Esophagus muscularis mucosa (tissue), 4 donors: ENCODE data around the gene CD300LF. TPM values are rescaled to one million over a fixed set of nuclear protein-coding genes. Genes with fewer than 3 reads are reported as not detected.

Experiments
- DNase-seq: peaks from one replicate; pipeline ENCODE4 v3.0.0-alpha.2; 2017; ENCODE audit errors: extremely low spot score
- H3K27ac ChIP-seq, 4 donors: fragments of 200-600 bp; sonication (generic); replicated peaks in 1 of 4; 1 replicate in 3 of 4; 2 replicates in 1 of 4; pipeline ENCODE4 v1.5.1; 2016 to 2019; ENCODE audit warnings: mild to moderate bottlenecking in 1 of 4
- H3K27me3 ChIP-seq, 4 donors: fragments of 200-600 bp; sonication (generic); one replicate each; pipeline versions ENCODE4 v1.5.1 to v1.6.0; 2016 to 2019
- H3K36me3 ChIP-seq, 4 donors: fragments of 200-600 bp; sonication (generic); one replicate each; pipeline ENCODE4 v1.5.1; 2016 to 2019
- H3K4me1 ChIP-seq, 4 donors: fragments of 200-600 bp; sonication (generic); one replicate each; pipeline ENCODE4 v1.5.1; 2016 to 2019
- H3K4me3 ChIP-seq, 4 donors: fragments of 200-600 bp; sonication (generic); 1 replicate in 2 of 4; 2 replicates in 2 of 4; pipeline ENCODE4 v1.5.1; 2016 to 2019; ENCODE audit warnings: mild to moderate bottlenecking in 4 of 4, moderate library complexity in 1 of 4
- H3K9me3 ChIP-seq, 4 donors: fragments of 200-600 bp; sonication (generic); 1 replicate in 3 of 4; 2 replicates in 1 of 4; pipeline ENCODE4 v1.5.1; 2016 to 2019
- CTCF ChIP-seq, 3 experiments: fragments of 200-600 bp in 2 of 3; fragments of 450-650 bp in 1 of 3; sonication (generic) in 2 of 3; IDR thresholded peaks; one replicate each; pipeline ENCODE4 v1.5.1; 2017 to 2019; ENCODE audit warnings: antibody characterized with exemption in 3 of 3, mild to moderate bottlenecking in 2 of 3, moderate library complexity in 1 of 3
- EP300 ChIP-seq: sonication (generic); formaldehyde crosslinking; IDR thresholded peaks from one replicate; pipeline ENCODE4 v1.6.1; 2017; ENCODE audit warnings: antibody characterized with exemption
- POLR2A ChIP-seq: fragments of 450-650 bp; IDR thresholded peaks from one replicate; pipeline ENCODE4 v1.6.1; 2017; ENCODE audit warnings: antibody characterized with exemption, moderate library complexity, mild to moderate bottlenecking, low read depth
- POLR2AphosphoS5 ChIP-seq, 2 donors: sonication (generic); formaldehyde crosslinking; IDR thresholded peaks; one replicate each; pipeline ENCODE4 v1.6.1; 2017; ENCODE audit warnings: antibody characterized with exemption in 2 of 2
- whole genome bisulfite sequencing: methylation state at CpG from one replicate; pipeline ENCODE4 v1.1.5; 2018; 5-methylcytosine and 5-hydroxymethylcytosine counted together
- intact Hi-C: fragments of 100-400 bp; cut with DNase I; formaldehyde crosslinking; loops from one replicate; pipeline ENCODE4 v1.15.1; 2023
- total RNA-seq, 4 donors: library from RNA; depleted of rRNA; stranded (reverse); fragments of >200 nt; gene quantifications; one replicate each; pipeline versions ENCODE4 v1.1.0 to v1.2.1, GENCODE V29; 2016

The CD300LF gene
- total RNA-seq, 4 donors from 2014 or later: 0.26 to 0.99 (median 0.42) TPM; not detected in 1

DNA sequence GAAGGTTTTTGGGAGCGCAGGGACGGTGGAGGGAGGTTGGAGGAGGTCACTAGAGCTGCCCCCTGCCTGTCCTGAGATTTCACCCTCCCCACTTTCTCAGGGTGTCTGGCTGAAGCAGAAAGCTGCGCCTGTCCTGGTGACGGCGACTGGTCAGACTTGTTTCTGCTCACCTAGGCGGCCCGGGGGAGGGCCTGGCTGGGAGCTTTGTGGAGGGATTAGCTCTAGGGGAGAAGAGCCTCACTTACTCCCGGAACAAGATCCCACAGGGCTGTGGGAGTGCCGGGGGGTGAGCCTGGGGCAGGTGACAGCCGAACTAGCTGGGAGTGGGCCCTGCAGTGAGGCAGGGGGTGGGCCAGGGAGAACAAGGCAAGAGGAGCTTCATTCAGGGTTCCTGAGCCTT lies 47.2 kb upstream of the CD300LF start:
- peak overlapping the region in 1 of 4 donors; percentile 42 for H3K27ac ChIP-seq
- no peak for TF ChIP-seq POLR2A
- no peak for TF ChIP-seq CTCF (IDR thresholded peaks at IDR 0.05)
- TF ChIP-seq POLR2AphosphoS5 (IDR thresholded peaks at IDR 0.05): no peak
- no peak for TF ChIP-seq EP300
- H3K4me3 ChIP-seq: no peak overlapping the region
- no peak for DNase-seq
- H3K4me1 ChIP-seq: peaks cover 45 to 58% (median 55%) of the 10 kb centered on the region in 4 donors
- H3K9me3 ChIP-seq: no peaks in the 10 kb centered on the region
- peaks cover 0 to 8% (median 0%) of the 10 kb centered on the region in 4 donors for H3K36me3 ChIP-seq
- intact Hi-C loops: no loop called here
- peaks cover 0 to 17% (median 0%) of the 10 kb centered on the region in 4 donors for H3K27me3 ChIP-seq
- WGBS: 79% methylated on average over 8 of the region's 10 CpGs

DNA sequence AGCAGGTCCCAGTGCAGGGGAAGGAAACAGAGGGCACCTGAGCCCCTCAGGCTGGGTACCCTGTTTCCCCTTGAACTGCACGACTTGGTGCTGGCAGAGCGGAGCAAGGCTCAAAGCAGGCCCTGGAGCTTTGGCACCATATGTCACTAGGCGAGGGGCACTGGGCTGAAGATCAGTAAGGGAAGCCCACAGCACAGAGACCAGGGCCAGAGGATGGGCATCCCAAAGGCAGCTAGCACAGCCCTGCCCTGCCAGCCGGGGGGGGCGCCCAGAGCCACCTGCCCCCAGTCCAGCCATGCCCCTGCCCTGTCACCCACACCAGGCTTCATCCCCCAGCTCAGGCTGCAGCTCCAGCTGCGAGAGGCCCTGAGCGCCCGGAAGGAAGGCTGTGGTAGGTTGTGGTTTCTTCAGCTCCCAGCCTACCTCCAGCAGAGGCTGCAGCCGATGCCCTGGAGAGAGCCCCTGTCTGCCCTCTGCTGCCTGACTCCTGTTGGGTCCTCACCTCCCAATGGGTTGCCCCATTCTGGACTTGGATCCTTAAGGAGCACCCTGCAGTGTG lies 46.6 kb upstream of the CD300LF start:
- H3K4me3 ChIP-seq: no peak overlapping the region
- H3K27me3 ChIP-seq: peaks cover 0 to 17% (median 0%) of the 10 kb centered on the region in 4 donors
- peaks cover 0 to 5% (median 0%) of the 10 kb centered on the region in 4 donors for H3K36me3 ChIP-seq
- 94% methylated on average over 3 of the region's 9 CpGs for WGBS
- H3K4me1 ChIP-seq: peaks cover 45 to 58% (median 55%) of the 10 kb centered on the region in 4 donors
- TF ChIP-seq POLR2AphosphoS5 (IDR thresholded peaks at IDR 0.05) (no peak), EP300 (no peak), POLR2A (no peak), CTCF (IDR thresholded peaks at IDR 0.05) (no peak)
- intact Hi-C loops: no loop called here
- H3K27ac ChIP-seq: peak overlapping the region in 1 of 4 donors; percentile 20
- no peaks in the 10 kb centered on the region for H3K9me3 ChIP-seq
- DNase-seq: no peak

GRCh38 chr17:74758848-74759168 lies 46.1 kb upstream of the CD300LF start:
- TF ChIP-seq EP300 (no peak), POLR2AphosphoS5 (IDR thresholded peaks at IDR 0.05) (no peak), POLR2A (no peak), CTCF (IDR thresholded peaks at IDR 0.05) (no peak)
- 80% methylated on average over 2 of the region's 2 CpGs for WGBS
- no peak for DNase-seq
- peaks cover 0 to 17% (median 0%) of the 10 kb centered on the region in 4 donors for H3K27me3 ChIP-seq
- H3K4me1 ChIP-seq: peaks cover 45 to 58% (median 55%) of the 10 kb centered on the region in 4 donors
- intact Hi-C loops: no loop called here
- peak overlapping the region in 2 of 4 donors; percentile 22 to 34 for H3K27ac ChIP-seq
- H3K36me3 ChIP-seq: peaks cover 0 to 4% (median 0%) of the 10 kb centered on the region in 4 donors
- H3K9me3 ChIP-seq: no peaks in the 10 kb centered on the region
- H3K4me3 ChIP-seq: no peak overlapping the region

- H3K27me3 ChIP-seq: peaks cover 0 to 17% (median 0%) of the 10 kb centered on the region in 4 donors
- peaks cover 45 to 57% (median 52%) of the 10 kb centered on the region in 4 donors for H3K4me1 ChIP-seq
- H3K9me3 ChIP-seq: no peaks in the 10 kb centered on the region
- WGBS: 62% methylated on average over 13 of the region's 26 CpGs
- intact Hi-C loops: no loop called here
- H3K27ac ChIP-seq: peak overlapping the region in 2 of 4 donors; percentile 22 to 34
- DNase-seq: no peak
- peaks cover 0 to 4% (median 0%) of the 10 kb centered on the region in 4 donors for H3K36me3 ChIP-seq
- TF ChIP-seq CTCF (IDR thresholded peaks at IDR 0.05) (no peak), EP300 (no peak), POLR2A (no peak), POLR2AphosphoS5 (IDR thresholded peaks at IDR 0.05) (no peak)
- peak overlapping the region in 1 of 4 donors; percentile 6 for H3K4me3 ChIP-seq
These were observed 45.5 kb upstream of the CD300LF start for GRCh38 chr17:74757931-74758847.
